ENCODE measurements around the gene NOTCH3. TPM values are rescaled to one million over a fixed set of nuclear protein-coding genes. Genes with fewer than 3 reads are reported as not detected.

Gene NOTCH3
- total RNA-seq, 2 donors from 2014 or later = 31.8 to 48.0 TPM

DNA sequence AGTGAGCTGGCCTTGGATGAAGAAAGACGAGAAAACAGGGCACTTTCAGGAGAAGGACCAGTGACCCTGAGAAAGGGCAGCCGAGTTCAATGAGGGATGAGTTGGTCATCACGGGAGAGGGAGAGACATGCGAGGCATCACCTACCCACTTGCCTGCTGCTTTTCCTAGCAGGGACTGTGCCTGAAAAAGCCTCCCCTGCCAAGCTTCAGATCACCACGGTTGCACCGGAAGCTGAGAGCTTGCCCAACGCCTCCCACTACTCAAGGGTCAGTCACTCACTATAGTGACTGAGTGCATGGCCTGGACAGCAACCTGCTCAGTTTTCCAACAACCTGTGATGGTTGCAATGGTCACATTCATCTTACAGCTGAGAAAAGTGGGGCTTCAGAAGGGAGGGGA lies 44.0 kb upstream of the NOTCH3 start:
- TF ChIP-seq POLR2AphosphoS5 (IDR thresholded peaks at IDR 0.05) = no peak
- TF ChIP-seq, protein P1, sequence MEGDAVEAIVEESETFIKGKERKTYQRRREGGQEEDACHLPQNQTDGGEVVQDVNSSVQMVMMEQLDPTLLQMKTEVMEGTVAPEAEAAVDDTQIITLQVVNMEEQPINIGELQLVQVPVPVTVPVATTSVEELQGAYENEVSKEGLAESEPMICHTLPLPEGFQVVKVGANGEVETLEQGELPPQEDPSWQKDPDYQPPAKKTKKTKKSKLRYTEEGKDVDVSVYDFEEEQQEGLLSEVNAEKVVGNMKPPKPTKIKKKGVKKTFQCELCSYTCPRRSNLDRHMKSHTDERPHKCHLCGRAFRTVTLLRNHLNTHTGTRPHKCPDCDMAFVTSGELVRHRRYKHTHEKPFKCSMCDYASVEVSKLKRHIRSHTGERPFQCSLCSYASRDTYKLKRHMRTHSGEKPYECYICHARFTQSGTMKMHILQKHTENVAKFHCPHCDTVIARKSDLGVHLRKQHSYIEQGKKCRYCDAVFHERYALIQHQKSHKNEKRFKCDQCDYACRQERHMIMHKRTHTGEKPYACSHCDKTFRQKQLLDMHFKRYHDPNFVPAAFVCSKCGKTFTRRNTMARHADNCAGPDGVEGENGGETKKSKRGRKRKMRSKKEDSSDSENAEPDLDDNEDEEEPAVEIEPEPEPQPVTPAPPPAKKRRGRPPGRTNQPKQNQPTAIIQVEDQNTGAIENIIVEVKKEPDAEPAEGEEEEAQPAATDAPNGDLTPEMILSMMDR (IDR thresholded peaks at IDR 0.05) = no peak
- TF ChIP-seq POLR2A (IDR thresholded peaks at IDR 0.05) = no peak
- Histone ChIP-seq H3K4me3 (no peak overlapping the region), H3K9me3 (no peaks in the 10 kb centered on the region), H3K27ac (no peak overlapping the region), H3K4me1 (replicated peaks) (peaks cover 11% of the 10 kb centered on the region), H3K36me3 (peaks cover 0 to 3% of the 10 kb centered on the region in 2 donors), H3K27me3 (replicated peaks; ENCODE audit: insufficient read depth) (no peaks in the 10 kb centered on the region)
- intact Hi-C loops (cut with DNase I) = no loop called here
- no peak for DNase-seq (ENCODE audit: low spot score)
- 79% methylated on average over 7 of the region's 7 CpGs for WGBS

DNA sequence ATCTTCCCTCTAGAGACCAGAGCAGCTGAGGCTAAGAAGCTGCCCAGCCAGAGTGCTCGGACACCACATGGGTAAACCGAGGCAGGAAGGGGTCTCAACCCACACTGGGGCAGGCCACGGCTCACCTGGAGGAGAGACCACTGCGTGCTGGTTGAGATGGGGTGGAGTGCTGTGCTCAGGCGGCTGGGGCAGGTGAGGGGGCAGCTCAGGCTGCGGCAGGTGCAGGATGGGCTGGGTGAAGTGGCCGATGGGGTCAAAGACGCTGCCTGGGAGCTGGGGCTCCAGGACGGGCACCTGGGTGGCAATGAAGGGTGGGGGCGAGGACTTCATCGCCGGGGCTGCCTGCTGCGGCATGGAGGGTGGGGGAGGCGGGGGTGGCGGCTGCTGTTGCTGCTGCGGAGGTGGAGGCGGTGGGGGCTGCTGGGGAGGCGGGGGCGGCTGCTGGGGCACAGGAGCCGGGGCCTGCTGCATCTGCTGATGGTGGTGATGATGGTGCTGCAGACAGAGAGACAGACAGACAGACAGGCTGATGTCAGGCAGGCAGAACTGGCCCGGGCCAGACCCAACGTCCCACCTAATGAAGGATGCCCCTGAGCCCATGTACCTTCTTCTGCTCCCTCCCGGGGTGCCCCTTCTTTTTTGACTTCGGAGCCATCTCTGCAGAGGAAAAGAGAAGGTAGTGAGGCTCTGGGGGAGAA lies 43.5 kb upstream of the NOTCH3 start:
- Histone ChIP-seq H3K27me3 (replicated peaks; ENCODE audit: insufficient read depth) (no peaks in the 10 kb centered on the region), H3K27ac (no peak overlapping the region), H3K4me3 (no peak overlapping the region), H3K9me3 (no peaks in the 10 kb centered on the region), H3K4me1 (replicated peaks) (peaks cover 7% of the 10 kb centered on the region), H3K36me3 (peaks cover 4 to 8% of the 10 kb centered on the region in 2 donors)
- DNase-seq (ENCODE audit: low spot score) = no peak
- intact Hi-C loops (cut with DNase I) = no loop called here
- 87% methylated on average over 22 of the region's 24 CpGs for WGBS
- TF ChIP-seq POLR2A (IDR thresholded peaks at IDR 0.05) (no peak), POLR2AphosphoS5 (IDR thresholded peaks at IDR 0.05) (no peak)
- TF ChIP-seq, protein P1 (IDR thresholded peaks at IDR 0.05) = no peak

DNA sequence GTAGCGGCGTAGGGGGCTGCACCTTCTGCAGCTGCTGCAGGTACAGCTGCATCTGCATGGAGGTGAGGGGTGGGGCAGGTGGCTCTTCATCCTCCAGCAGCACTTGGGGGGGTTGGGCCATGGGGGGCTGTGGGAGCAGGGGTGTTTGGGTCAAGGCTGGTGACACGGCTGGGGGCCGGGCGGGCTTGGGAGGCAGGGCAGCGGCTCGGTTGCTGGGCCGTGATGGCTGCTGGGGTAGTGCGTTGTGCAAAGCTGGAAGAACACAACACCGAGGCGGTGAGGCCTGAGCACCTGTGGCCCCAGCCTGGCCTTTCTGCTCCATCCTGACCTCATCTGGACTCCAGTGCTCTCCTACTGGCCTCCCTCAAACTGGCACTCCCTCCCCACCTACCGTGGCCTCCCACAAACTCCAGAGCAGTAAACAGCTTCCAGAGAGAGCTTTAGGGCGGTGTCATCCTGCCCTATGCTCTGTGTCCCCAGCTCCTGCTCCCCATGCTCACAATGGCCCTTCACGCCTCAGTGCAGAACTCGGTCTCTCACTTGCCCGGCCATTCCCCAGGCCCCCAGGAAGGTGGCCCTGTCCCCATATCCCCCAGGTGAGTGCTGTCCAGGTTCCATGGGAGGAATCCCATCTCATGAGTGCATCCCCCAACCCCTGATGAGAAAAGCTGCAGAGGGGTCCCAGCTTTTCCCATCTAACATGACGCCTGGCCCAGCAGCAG lies 42.6 kb upstream of the NOTCH3 start:
- no peaks in the 10 kb centered on the region for H3K4me1 ChIP-seq (replicated peaks)
- intact Hi-C loops (cut with DNase I) = no loop called here

DNA sequence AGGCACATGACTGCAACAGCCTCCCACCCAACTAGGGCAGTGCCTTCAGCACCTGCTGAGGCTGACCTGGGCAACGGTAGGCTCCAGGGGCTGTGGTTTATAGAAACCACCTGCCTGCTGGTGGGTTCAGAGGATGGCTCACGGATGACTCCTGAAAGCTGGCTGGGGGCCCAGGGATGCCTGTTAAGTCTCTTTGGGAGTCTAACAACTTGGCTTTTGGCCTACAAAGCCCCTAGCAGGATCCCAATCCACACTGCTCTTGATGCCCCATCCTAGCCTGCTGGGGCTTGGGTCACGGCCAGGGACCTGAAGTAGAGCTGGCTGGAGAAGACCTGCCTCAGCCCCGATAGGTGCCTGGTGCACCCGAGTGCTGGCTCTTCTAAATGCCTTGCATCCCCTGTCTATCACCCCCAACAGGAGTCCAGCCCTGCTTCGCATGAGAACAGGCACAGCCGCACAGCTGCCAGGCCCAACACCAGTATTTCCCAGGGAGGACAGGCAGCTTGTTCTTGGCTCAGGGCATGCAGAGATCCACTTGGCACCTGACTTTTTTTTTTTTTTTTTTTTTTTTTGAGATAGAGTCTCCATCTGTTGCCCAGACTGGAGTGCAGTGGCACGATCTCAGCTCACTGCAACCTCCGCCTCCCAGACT lies 40.6 kb upstream of the NOTCH3 start:
- 90% methylated on average over 8 of the region's 9 CpGs for WGBS
- no peaks in the 10 kb centered on the region for H3K9me3 ChIP-seq
- peaks cover 13 to 19% of the 10 kb centered on the region in 2 donors for H3K36me3 ChIP-seq

More for the DNA sequence above, 42.6 kb upstream of the NOTCH3 start:
- no peak overlapping the region for H3K27ac ChIP-seq
- peaks cover 12 to 13% of the 10 kb centered on the region in 2 donors for H3K36me3 ChIP-seq
- no peaks in the 10 kb centered on the region for H3K9me3 ChIP-seq
- WGBS = 89% methylated on average over 17 of the region's 17 CpGs
- TF ChIP-seq POLR2AphosphoS5 (IDR thresholded peaks at IDR 0.05) (no peak), POLR2A (IDR thresholded peaks at IDR 0.05) (no peak)
- TF ChIP-seq, protein P1 (IDR thresholded peaks at IDR 0.05) = no peak
- DNase-seq (ENCODE audit: low spot score) = no peak
- no peak overlapping the region for H3K4me3 ChIP-seq
- no peaks in the 10 kb centered on the region for H3K27me3 ChIP-seq (replicated peaks; ENCODE audit: insufficient read depth)

More for the DNA sequence above, 40.6 kb upstream of the NOTCH3 start:
- intact Hi-C loops (cut with DNase I) = no loop called here
- TF ChIP-seq, protein P1 (IDR thresholded peaks at IDR 0.05) = no peak
- TF ChIP-seq POLR2AphosphoS5 (IDR thresholded peaks at IDR 0.05) (no peak), POLR2A (IDR thresholded peaks at IDR 0.05) (no peak)
- Histone ChIP-seq H3K4me3 (no peak overlapping the region), H3K4me1 (replicated peaks) (no peaks in the 10 kb centered on the region), H3K27ac (no peak overlapping the region), H3K27me3 (replicated peaks; ENCODE audit: insufficient read depth) (no peaks in the 10 kb centered on the region)
- no peak for DNase-seq (ENCODE audit: low spot score)
